Endodermal cell (in vitro differentiated cells): ENCODE measurements around the gene CLDN18. TPM values are rescaled to one million over a fixed set of nuclear protein-coding genes. Genes with fewer than 3 reads are reported as not detected.

Source experiments
- DNase-seq: peaks from one replicate; pipeline ENCODE4 v3.0.0-alpha.2; 2017
- H3K27ac ChIP-seq: 2 replicates; pipeline ENCODE4 v1.5.1; 2013; ENCODE audit warnings: mild to moderate bottlenecking, low read depth, low read length, moderate library complexity
- H3K27me3 ChIP-seq: 2 replicates; pipeline ENCODE4 v1.6.1; 2013; ENCODE audit warnings: mild to moderate bottlenecking, low read length, moderate library complexity; ENCODE audit not compliant: insufficient read depth, control insufficient read depth, poor library complexity, severe bottlenecking
- H3K36me3 ChIP-seq: 2 replicates; pipeline ENCODE4 v1.7.0; 2013; ENCODE audit warnings: mild to moderate bottlenecking, low read length, moderate library complexity; ENCODE audit not compliant: control insufficient read depth, insufficient read depth
- H3K4me1 ChIP-seq: one replicate; pipeline ENCODE4 v1.7.0; 2013; ENCODE audit warnings: low read length; ENCODE audit not compliant: control insufficient read depth, insufficient read depth
- H3K4me3 ChIP-seq: 2 replicates; pipeline ENCODE4 v1.5.1; 2013; ENCODE audit warnings: mild to moderate bottlenecking, low read length, moderate library complexity
- H3K9ac ChIP-seq: 2 replicates; pipeline ENCODE4 v1.6.1; 2013; ENCODE audit warnings: mild to moderate bottlenecking, low read length, moderate library complexity; ENCODE audit not compliant: poor library complexity, severe bottlenecking; ENCODE audit errors: extremely low read depth
- H3K9me3 ChIP-seq: 2 replicates; pipeline ENCODE4 v1.6.1; 2013; ENCODE audit warnings: mild to moderate bottlenecking, low read length, moderate library complexity; ENCODE audit not compliant: control insufficient read depth
- H3K27ac Mint-ChIP-seq: 2 replicates; pipeline ENCODE4 v1.8.0; 2020; ENCODE audit warnings: mixed read lengths
- H3K27me3 Mint-ChIP-seq: 2 replicates; pipeline ENCODE4 v1.8.0; 2021; ENCODE audit warnings: mild to moderate bottlenecking, mixed read lengths; ENCODE audit not compliant: insufficient read depth
- H3K36me3 Mint-ChIP-seq: 2 replicates; pipeline ENCODE4 v1.8.0; 2020; ENCODE audit warnings: low read depth, mixed read lengths
- H3K4me1 Mint-ChIP-seq: 2 replicates; pipeline ENCODE4 v1.8.0; 2020; ENCODE audit warnings: mixed read lengths
- H3K4me3 Mint-ChIP-seq: 2 replicates; pipeline ENCODE4 v1.8.0; 2020; ENCODE audit warnings: mild to moderate bottlenecking, moderate library complexity, mixed read lengths
- H3K9me3 Mint-ChIP-seq: 2 replicates; pipeline ENCODE4 v1.8.0; 2020; ENCODE audit warnings: mild to moderate bottlenecking, mixed read lengths
- CTCF ChIP-seq: fragments of 200-600 bp; sonication (generic); conservative IDR thresholded peaks from 2 replicates; pipeline ENCODE4 v1.5.0; 2021; ENCODE audit warnings: antibody characterized with exemption, mild to moderate bottlenecking
- WGBS, 2 experiments: methylation state at CpG; one replicate each; pipeline versions ENCODE4 v1.1.5 to v1.1.7; 2013; ENCODE audit warnings: missing lambda C conversion rate in 2 of 2, mixed read lengths in 1 of 2; ENCODE audit not compliant: insufficient coverage in 1 of 2, insufficient read length in 1 of 2; 5-methylcytosine and 5-hydroxymethylcytosine counted together
- total RNA-seq, 2 donors: library from RNA; stranded (reverse); fragmentation: NEBNext Ultra II Directional in 1 of 2; extraction: Animal tissue kit (Norgen Biotek cat#: 25700) in 1 of 2; gene quantifications; 2 replicates in 1 of 2; 3 replicates in 1 of 2; pipeline ENCODE4 v1.2.1, GENCODE V29; 2021

CLDN18 gene
- total RNA-seq, 2 donors from 2014 or later: 0.13 to 0.27 TPM

DNA sequence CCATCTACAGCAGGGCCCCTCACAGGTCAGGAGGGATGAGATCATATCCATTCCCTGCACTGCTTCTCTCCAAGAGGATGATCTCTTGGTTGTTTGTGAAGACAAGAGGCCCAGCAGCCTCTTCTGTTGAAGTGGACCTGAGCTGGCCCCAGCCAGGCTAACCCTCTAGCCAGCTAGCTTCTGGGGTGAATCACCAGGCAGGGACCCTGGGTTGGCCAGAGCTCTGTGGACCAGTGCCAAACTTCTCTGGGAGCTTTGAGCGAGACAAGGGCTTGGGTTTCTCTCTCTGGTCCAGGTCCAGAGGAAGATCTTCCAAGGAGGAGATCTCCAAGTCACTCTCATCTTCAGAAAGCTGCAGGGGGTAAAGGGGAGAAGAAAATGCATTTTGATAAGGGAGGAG, 52.7 kb downstream of the CLDN18 start:
- H3K4me1 Mint-ChIP-seq: no peaks in the 10 kb centered on the region
- no peak overlapping the region for H3K4me3 ChIP-seq
- no peaks in the 10 kb centered on the region for H3K27me3 ChIP-seq
- TF ChIP-seq CTCF: no peak
- no peaks in the 10 kb centered on the region for H3K4me1 ChIP-seq
- DNase-seq: no peak
- no peaks in the 10 kb centered on the region for H3K27me3 Mint-ChIP-seq
- H3K27ac Mint-ChIP-seq: no peak overlapping the region
- H3K27ac ChIP-seq: no peak overlapping the region
- H3K9me3 ChIP-seq: no peaks in the 10 kb centered on the region
- no peak overlapping the region for H3K4me3 Mint-ChIP-seq
- H3K9ac ChIP-seq: no peak overlapping the region
- peaks cover 84% of the 10 kb centered on the region for H3K36me3 ChIP-seq
- H3K36me3 Mint-ChIP-seq: peaks cover 45% of the 10 kb centered on the region
- no peaks in the 10 kb centered on the region for H3K9me3 Mint-ChIP-seq
- WGBS, 2 experiments: 94 to 100% methylated on average over 1 of the region's 1 CpG

DNA sequence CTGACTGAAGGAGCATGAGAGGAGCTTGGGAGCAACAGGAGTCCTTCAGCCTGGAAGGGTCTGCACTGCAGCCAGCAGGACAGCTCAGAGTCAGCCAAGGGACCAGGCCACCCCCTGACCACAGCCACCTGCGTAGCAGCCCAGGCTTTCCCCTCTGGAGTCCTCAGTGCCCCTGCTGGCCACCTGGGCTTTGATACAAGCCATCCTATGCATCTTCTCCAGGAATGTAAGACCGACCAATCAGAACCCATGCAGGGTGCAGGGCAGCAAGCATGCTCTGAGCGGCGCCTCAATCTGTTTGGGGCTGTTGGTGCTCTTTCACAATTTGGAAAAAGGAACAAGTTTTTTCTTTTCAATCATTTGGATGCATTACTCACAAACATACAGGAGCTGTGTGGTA, 53.5 kb downstream of the CLDN18 start:
- Histone ChIP-seq H3K9ac (no peak overlapping the region), H3K4me3 (no peak overlapping the region), H3K4me1 (no peaks in the 10 kb centered on the region), H3K36me3 (peaks cover 92% of the 10 kb centered on the region), H3K27me3 (no peaks in the 10 kb centered on the region), H3K27ac (no peak overlapping the region), H3K9me3 (no peaks in the 10 kb centered on the region)
- Mint-ChIP-seq H3K36me3 (peaks cover 48% of the 10 kb centered on the region), H3K9me3 (no peaks in the 10 kb centered on the region), H3K4me3 (no peak overlapping the region), H3K27ac (no peak overlapping the region), H3K4me1 (no peaks in the 10 kb centered on the region), H3K27me3 (no peaks in the 10 kb centered on the region)
- peak; percentile 69 for DNase-seq
- no peak for TF ChIP-seq CTCF
- WGBS, 2 experiments: 66% methylated on average over 4 of the region's 4 CpGs; no CpG with 5 or more reads in 1 of the 2 experiments

GRCh38 chr3:138065949-138066348, 56.0 kb downstream of the CLDN18 start:
- Histone ChIP-seq H3K4me1 (no peaks in the 10 kb centered on the region), H3K4me3 (no peak overlapping the region), H3K36me3 (peaks cover 93% of the 10 kb centered on the region), H3K9me3 (no peaks in the 10 kb centered on the region), H3K27ac (no peak overlapping the region), H3K9ac (no peak overlapping the region), H3K27me3 (no peaks in the 10 kb centered on the region)
- Mint-ChIP-seq H3K4me3 (no peak overlapping the region), H3K4me1 (no peaks in the 10 kb centered on the region), H3K27me3 (no peaks in the 10 kb centered on the region), H3K9me3 (no peaks in the 10 kb centered on the region), H3K36me3 (peaks cover 55% of the 10 kb centered on the region), H3K27ac (no peak overlapping the region)
- 99% methylated on average over 2 of the region's 2 CpGs; no CpG with 5 or more reads in 1 of the 2 experiments for WGBS, 2 experiments
- no peak for TF ChIP-seq CTCF
- DNase-seq: no peak
